ENCODE measurements around the gene SYTL2.

- TF ChIP-seq CTCF (conservative IDR thresholded peaks at IDR 0.05; ENCODE audit: low read depth, low read length) (no peak), EZH2 (IDR thresholded peaks at IDR 0.05; ENCODE audit: borderline replicate concordance, low read depth, low read length, poor library complexity, severe bottlenecking) (no peak)
Measured at GRCh38 chr11:85762226-85762625, 48.7 kb downstream of the SYTL2 start.
